ENCODE measurements around the gene PTPRD.
"Not testable (repeated sequence)": the region's sequence is repeated elsewhere in the genome, so short reads cannot be mapped to it uniquely, and the experiment has no call there.

PTPRD gene

GRCh38 chr9:8943392-8943791 lies 1669.4 kb downstream of the PTPRD start:
- H3K36me3 ChIP-seq (ENCODE audit: insufficient read depth), result no peaks in the 10 kb centered on the region
- no peaks in the 10 kb centered on the region for H3K27me3 ChIP-seq (ENCODE audit: insufficient read depth, low read depth)
- no peaks in the 10 kb centered on the region for H4K20me1 ChIP-seq (ENCODE audit: insufficient read depth)
- H3K4me1 ChIP-seq (ENCODE audit: low read depth, poor library complexity, severe bottlenecking), result no peaks in the 10 kb centered on the region
- H2AFZ ChIP-seq (ENCODE audit: low read depth), result no peak overlapping the region
- H3K79me2 ChIP-seq (ENCODE audit: insufficient read depth, low read depth), result no peaks in the 10 kb centered on the region
- no peak overlapping the region for H3K4me3 ChIP-seq (IDR thresholded peaks at IDR 0.05; ENCODE audit: insufficient read depth, low read depth, low read length)
- no peak overlapping the region for H3K27ac ChIP-seq
- no peak for TF ChIP-seq CTCF (conservative IDR thresholded peaks at IDR 0.05; ENCODE audit: low read depth, low read length)
- H3K9ac ChIP-seq, result no peak overlapping the region
- H3K4me2 ChIP-seq, result no peak overlapping the region

- H3K27me3 ChIP-seq (ENCODE audit: insufficient read depth, low read depth), result no peaks in the 10 kb centered on the region
- no peak overlapping the region for H3K4me2 ChIP-seq
- no peak overlapping the region for H3K27ac ChIP-seq
- no peaks in the 10 kb centered on the region for H4K20me1 ChIP-seq (ENCODE audit: insufficient read depth)
- no peak overlapping the region for H3K4me3 ChIP-seq (IDR thresholded peaks at IDR 0.05; ENCODE audit: insufficient read depth, low read depth, low read length)
- no peaks in the 10 kb centered on the region for H3K79me2 ChIP-seq (ENCODE audit: insufficient read depth, low read depth)
- H3K36me3 ChIP-seq (ENCODE audit: insufficient read depth), result no peaks in the 10 kb centered on the region
- H3K4me1 ChIP-seq (ENCODE audit: low read depth, poor library complexity, severe bottlenecking), result no peaks in the 10 kb centered on the region
- TF ChIP-seq CTCF (conservative IDR thresholded peaks at IDR 0.05; ENCODE audit: low read depth, low read length), result no peak
- no peak overlapping the region for H2AFZ ChIP-seq (ENCODE audit: low read depth)
- no peak overlapping the region for H3K9ac ChIP-seq
These were observed 1672.2 kb downstream of the PTPRD start for GRCh38 chr9:8940650-8941049.

- Histone ChIP-seq H3K9ac (no peak overlapping the region), H3K36me3 (ENCODE audit: insufficient read depth) (no peaks in the 10 kb centered on the region), H2AFZ (ENCODE audit: low read depth) (no peak overlapping the region), H3K4me3 (IDR thresholded peaks at IDR 0.05; ENCODE audit: insufficient read depth, low read depth, low read length) (no peak overlapping the region), H3K27ac (no peak overlapping the region), H3K4me1 (ENCODE audit: low read depth, poor library complexity, severe bottlenecking) (no peaks in the 10 kb centered on the region), H3K27me3 (ENCODE audit: insufficient read depth, low read depth) (no peaks in the 10 kb centered on the region), H4K20me1 (ENCODE audit: insufficient read depth) (no peaks in the 10 kb centered on the region), H3K79me2 (ENCODE audit: insufficient read depth, low read depth) (no peaks in the 10 kb centered on the region), H3K4me2 (no peak overlapping the region)
- TF ChIP-seq CTCF (conservative IDR thresholded peaks at IDR 0.05; ENCODE audit: low read depth, low read length), result no peak
These were observed 1686.3 kb downstream of the PTPRD start for GRCh38 chr9:8926461-8926860.

- Histone ChIP-seq H3K27ac (no peak overlapping the region), H3K9ac (no peak overlapping the region), H3K4me1 (ENCODE audit: low read depth, poor library complexity, severe bottlenecking) (no peaks in the 10 kb centered on the region), H2AFZ (ENCODE audit: low read depth) (no peak overlapping the region), H3K4me2 (no peak overlapping the region), H3K27me3 (ENCODE audit: insufficient read depth, low read depth) (no peaks in the 10 kb centered on the region), H3K4me3 (IDR thresholded peaks at IDR 0.05; ENCODE audit: insufficient read depth, low read depth, low read length) (no peak overlapping the region), H3K36me3 (ENCODE audit: insufficient read depth) (no peaks in the 10 kb centered on the region), H4K20me1 (ENCODE audit: insufficient read depth) (no peaks in the 10 kb centered on the region), H3K79me2 (ENCODE audit: insufficient read depth, low read depth) (no peaks in the 10 kb centered on the region)
- TF ChIP-seq CTCF (conservative IDR thresholded peaks at IDR 0.05; ENCODE audit: low read depth, low read length), result no peak
These were observed 1688.2 kb downstream of the PTPRD start for GRCh38 chr9:8924562-8924961.

- not testable (repeated sequence) for H3K9ac ChIP-seq; H3K4me1 ChIP-seq (ENCODE audit: low read depth, poor library complexity, severe bottlenecking); H3K36me3 ChIP-seq (ENCODE audit: insufficient read depth); H2AFZ ChIP-seq (ENCODE audit: low read depth); H3K4me3 ChIP-seq (IDR thresholded peaks at IDR 0.05; ENCODE audit: insufficient read depth, low read depth, low read length); H3K4me2 ChIP-seq; H3K79me2 ChIP-seq (ENCODE audit: insufficient read depth, low read depth); H4K20me1 ChIP-seq (ENCODE audit: insufficient read depth); H3K27ac ChIP-seq; H3K27me3 ChIP-seq (ENCODE audit: insufficient read depth, low read depth)
These were observed 1692.2 kb downstream of the PTPRD start for GRCh38 chr9:8920478-8921183.

All from KMS-11 (cell line).